T-cell (primary cell): ENCODE data around the gene PABPN1L. TPM values are rescaled to one million over a fixed set of nuclear protein-coding genes. Genes with fewer than 3 reads are reported as not detected.

Source experiments
- ATAC-seq, 4 experiments: fragments of 200-7000 bp in 3 of 4; fragments of 150-1000 bp in 1 of 4; cut with Tn5 transposase; replicated peaks in 1 of 4; 1 replicate in 3 of 4; 2 replicates in 1 of 4; pipeline ENCODE4 v1.10.0; 2021; ENCODE audit warnings: moderate library complexity in 3 of 4, mild to moderate bottlenecking in 2 of 4, moderate number of reproducible peaks in 1 of 4
- CTCF ChIA-PET, 2 donors: fragments of 300-600 bp; sonication (Branson Sonifier 250); formaldehyde crosslinking; loops; one replicate each; lab custom pipeline; 2022; ENCODE audit warnings: antibody characterized with exemption in 2 of 2; lab: Charles Lee
- POLR2A ChIA-PET, 2 donors: fragments of 300-600 bp; sonication (Branson Sonifier 250); formaldehyde crosslinking; loops; one replicate each; lab custom pipeline; 2022; ENCODE audit warnings: antibody characterized with exemption in 2 of 2; lab: Charles Lee
- DNase-seq, 35 experiments: peaks; one replicate each; pipeline versions ENCODE4 v3.0.0 to v3.0.0-alpha.2; 2013 to 2023
- H3K27ac ChIP-seq: one replicate; pipeline ENCODE4 v1.5.1; 2013; ENCODE audit warnings: low read length
- H3K27me3 ChIP-seq, 2 experiments: replicated peaks in 1 of 2; 1 replicate in 1 of 2; 2 replicates in 1 of 2; pipeline versions ENCODE4 v1.6.1 to v1.7.0; 2013; ENCODE audit warnings: low read length in 1 of 2, mixed read lengths in 1 of 2; ENCODE audit not compliant: control insufficient read depth in 2 of 2, insufficient read depth in 2 of 2; ENCODE audit errors: extremely low read depth in 1 of 2
- H3K36me3 ChIP-seq, 2 donors: 1 replicate in 1 of 2; 2 replicates in 1 of 2; pipeline versions ENCODE4 v1.6.1 to v1.7.0; 2013; ENCODE audit warnings: low read length in 1 of 2; ENCODE audit not compliant: control insufficient read depth in 2 of 2, insufficient read depth in 1 of 2; ENCODE audit errors: extremely low read depth in 1 of 2
- H3K4me1 ChIP-seq, 2 experiments: 1 replicate in 1 of 2; 2 replicates in 1 of 2; pipeline versions ENCODE4 v1.6.1 to v1.7.0; 2013; ENCODE audit warnings: low read length in 2 of 2, mixed read lengths in 1 of 2; ENCODE audit not compliant: insufficient read depth in 2 of 2, control insufficient read depth in 1 of 2; ENCODE audit errors: extremely low read depth in 1 of 2
- H3K4me3 ChIP-seq, 2 donors: 1 replicate in 1 of 2; 2 replicates in 1 of 2; pipeline versions ENCODE4 v1.5.1 to v1.7.0; 2013; ENCODE audit warnings: mild to moderate bottlenecking in 2 of 2, low read length in 1 of 2, moderate library complexity in 1 of 2; ENCODE audit not compliant: control insufficient read depth in 1 of 2; ENCODE audit errors: extremely low read depth in 1 of 2
- H3K9me3 ChIP-seq: 2 replicates; pipeline ENCODE4 v1.7.0; 2013
- H3K27ac Mint-ChIP-seq, 2 donors: one replicate each; pipeline ENCODE4 v1.8.0; 2020 to 2021; ENCODE audit warnings: mild to moderate bottlenecking in 2 of 2, mixed read lengths in 2 of 2
- H3K27me3 Mint-ChIP-seq, 2 donors: one replicate each; pipeline ENCODE4 v1.8.0; 2021 to 2022; ENCODE audit warnings: mixed read lengths in 2 of 2
- H3K36me3 Mint-ChIP-seq: one replicate; pipeline ENCODE4 v1.8.0; 2021; ENCODE audit warnings: mixed read lengths
- H3K4me1 Mint-ChIP-seq, 3 donors: one replicate each; pipeline ENCODE4 v1.8.0; 2020 to 2022; ENCODE audit warnings: mixed read lengths in 3 of 3, mild to moderate bottlenecking in 1 of 3
- H3K4me3 Mint-ChIP-seq, 3 donors: one replicate each; pipeline ENCODE4 v1.8.0; 2020 to 2022; ENCODE audit warnings: mild to moderate bottlenecking in 3 of 3, mixed read lengths in 3 of 3, moderate library complexity in 3 of 3
- H3K9me3 Mint-ChIP-seq, 3 donors: one replicate each; pipeline ENCODE4 v1.8.0; 2020 to 2022; ENCODE audit warnings: mixed read lengths in 3 of 3
- WGBS: methylation state at CpG from one replicate; pipeline ENCODE4 v1.1.5; 2013; ENCODE audit warnings: missing lambda C conversion rate; ENCODE audit not compliant: insufficient coverage; 5-methylcytosine and 5-hydroxymethylcytosine counted together
- total RNA-seq, 35 experiments: library from RNA in 6 of 35; stranded (reverse) in 6 of 35; fragments of 120-200 nt in 1 of 35; gene quantifications; one replicate each; pipeline versions ENCODE4 v1.2.1 to v1.2.4 and lab custom pipeline; 2013 to 2026

The PABPN1L gene
- total RNA-seq, 5 donors from 2014 or later (not counting 1 experiment from before 2014, with no cell fraction given) = not detected

DNA sequence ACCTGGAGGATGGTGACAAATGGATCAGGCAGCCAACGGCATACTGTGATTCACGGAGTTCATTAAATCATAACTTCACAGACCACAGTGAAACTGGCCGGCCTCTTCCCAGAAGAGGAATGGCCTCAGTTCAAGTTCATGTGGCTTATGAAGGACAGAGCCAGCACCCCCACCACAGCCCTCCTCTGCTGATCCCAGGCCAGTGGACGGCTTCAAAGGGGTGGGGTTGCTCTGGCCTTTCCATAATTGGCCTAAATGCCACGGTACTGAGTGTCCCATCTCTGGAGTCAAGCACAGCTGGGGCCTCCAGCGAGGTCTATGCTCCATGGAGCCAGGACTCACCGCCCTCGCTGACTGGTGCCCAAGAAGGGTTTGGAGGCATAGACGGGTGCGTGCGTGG, 31.1 kb downstream of the PABPN1L start:
- 96% methylated on average over 11 of the region's 11 CpGs for WGBS
- no peak overlapping the region for H3K27ac Mint-ChIP-seq

DNA sequence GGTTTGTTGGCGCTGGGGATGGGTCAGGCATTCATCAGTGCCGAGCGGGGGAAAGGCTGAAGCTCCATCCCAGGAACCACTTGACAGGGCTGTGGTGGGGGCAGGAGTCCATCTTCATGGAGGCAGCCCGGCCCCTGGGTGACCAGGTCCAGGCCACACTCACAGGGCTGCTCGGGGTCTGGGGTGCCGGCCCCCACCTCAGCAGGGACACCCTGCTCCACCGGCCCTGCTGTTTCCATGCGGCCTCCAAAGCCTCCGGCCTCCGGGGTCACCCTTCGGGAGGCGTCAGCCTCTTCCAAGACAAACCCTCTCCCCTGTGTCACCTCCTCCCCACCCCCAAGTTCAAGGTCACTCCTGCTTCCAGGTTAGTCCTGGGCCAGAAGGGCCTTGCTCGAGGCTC, 31.8 kb downstream of the PABPN1L start:
- Histone ChIP-seq H3K27me3 (no peaks in the 10 kb centered on the region), H3K36me3 (peaks cover 0 to 13% of the 10 kb centered on the region in 2 donors), H3K27ac (no peak overlapping the region), H3K9me3 (no peaks in the 10 kb centered on the region), H3K4me3 (no peak overlapping the region), H3K4me1 (no peaks in the 10 kb centered on the region)
- H3K4me3 Mint-ChIP-seq = no peak overlapping the region
- H3K27me3 Mint-ChIP-seq = no peaks in the 10 kb centered on the region
- POLR2A ChIA-PET = no interaction called here
- 95% methylated on average over 7 of the region's 13 CpGs for WGBS
- no peak overlapping the region for H3K27ac Mint-ChIP-seq
- H3K36me3 Mint-ChIP-seq = peaks cover 3% of the 10 kb centered on the region
- DNase-seq = no peak
- no peaks in the 10 kb centered on the region for H3K9me3 Mint-ChIP-seq
- H3K4me1 Mint-ChIP-seq = no peaks in the 10 kb centered on the region
- no peak for ATAC-seq
- CTCF ChIA-PET = interaction anchor here in 1 of 2 donors (0.7 kb wide), 1 partner anchor 336 kb away, joined by 7 read pairs; no protein-coding TSS in a partner anchor

More for the DNA sequence above, 31.1 kb downstream of the PABPN1L start:
- Histone ChIP-seq H3K4me3 (no peak overlapping the region), H3K27me3 (no peaks in the 10 kb centered on the region), H3K9me3 (no peaks in the 10 kb centered on the region), H3K27ac (no peak overlapping the region), H3K4me1 (no peaks in the 10 kb centered on the region), H3K36me3 (peaks cover 0 to 20% of the 10 kb centered on the region in 2 donors)
- no peaks in the 10 kb centered on the region for H3K27me3 Mint-ChIP-seq
- no peaks in the 10 kb centered on the region for H3K4me1 Mint-ChIP-seq
- POLR2A ChIA-PET = no interaction called here
- DNase-seq = no peak
- CTCF ChIA-PET = no interaction called here
- no peak overlapping the region for H3K4me3 Mint-ChIP-seq
- peaks cover 7% of the 10 kb centered on the region for H3K36me3 Mint-ChIP-seq
- H3K9me3 Mint-ChIP-seq = no peaks in the 10 kb centered on the region
- no peak for ATAC-seq

DNA sequence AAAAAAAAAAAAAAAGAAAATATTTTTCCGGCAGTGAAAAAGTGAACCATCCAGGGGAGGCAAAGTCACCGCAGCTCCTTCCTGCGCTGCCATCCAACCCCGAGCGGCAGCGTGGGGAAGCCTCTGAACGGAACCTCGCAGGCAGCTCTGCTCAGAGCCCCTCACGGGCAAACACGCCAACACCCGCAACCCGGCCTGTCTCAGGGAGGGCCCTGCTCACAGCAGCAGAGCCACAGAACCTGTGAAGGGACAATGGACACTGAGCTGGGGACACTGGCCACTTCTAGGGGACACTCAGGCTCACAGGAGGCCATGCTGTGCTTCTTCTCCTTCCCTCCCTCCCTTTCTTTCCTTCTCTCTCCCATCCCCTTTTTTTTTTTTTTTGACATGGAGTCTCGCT, 33.4 kb downstream of the PABPN1L start:
- ChIA-PET CTCF (no interaction called here), POLR2A (no interaction called here)
- Histone ChIP-seq H3K4me3 (no peak overlapping the region), H3K27me3 (no peaks in the 10 kb centered on the region), H3K36me3 (peaks cover 5 to 7% of the 10 kb centered on the region in 2 donors), H3K9me3 (no peaks in the 10 kb centered on the region), H3K4me1 (no peaks in the 10 kb centered on the region), H3K27ac (no peak overlapping the region)
- Mint-ChIP-seq H3K27ac (no peak overlapping the region), H3K36me3 (peaks cover 3% of the 10 kb centered on the region), H3K4me3 (no peak overlapping the region), H3K27me3 (no peaks in the 10 kb centered on the region), H3K9me3 (no peaks in the 10 kb centered on the region), H3K4me1 (no peaks in the 10 kb centered on the region)
- ATAC-seq = no peak
- DNase-seq = no peak
- WGBS = 99% methylated on average over 11 of the region's 13 CpGs

DNA sequence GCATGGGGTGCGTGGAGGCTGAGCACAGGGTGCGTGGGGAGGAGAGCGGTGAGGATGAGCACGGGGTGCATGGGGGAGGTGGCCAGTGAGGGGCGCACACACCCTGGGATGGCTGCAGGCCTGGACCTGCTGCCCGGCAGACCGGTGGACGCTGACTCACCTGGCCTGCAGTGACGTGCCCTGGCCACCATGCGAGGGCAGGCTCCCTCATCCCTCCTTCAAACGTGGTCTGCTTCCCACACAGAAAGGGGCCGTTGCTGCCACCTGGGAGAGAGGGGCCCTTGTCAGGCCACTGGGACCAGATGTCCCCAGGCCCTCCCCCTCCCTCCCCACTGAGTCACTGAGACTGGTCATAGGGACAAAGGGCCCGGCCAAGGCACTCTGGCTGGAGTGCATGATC, 34.6 kb downstream of the PABPN1L start:
- no peaks in the 10 kb centered on the region for H3K27me3 ChIP-seq
- H3K36me3 ChIP-seq = peaks cover 5 to 7% of the 10 kb centered on the region in 2 donors
- H3K27ac ChIP-seq = no peak overlapping the region
- H3K4me3 Mint-ChIP-seq = no peak overlapping the region
- no peaks in the 10 kb centered on the region for H3K9me3 ChIP-seq
- H3K9me3 Mint-ChIP-seq = no peaks in the 10 kb centered on the region
- 92% methylated on average over 7 of the region's 13 CpGs for WGBS
- DNase-seq (no peak), ATAC-seq (no peak)
- ChIA-PET CTCF (no interaction called here), POLR2A (no interaction called here)
- peaks cover 3% of the 10 kb centered on the region for H3K36me3 Mint-ChIP-seq
- H3K4me1 ChIP-seq = no peaks in the 10 kb centered on the region
- H3K4me3 ChIP-seq = no peak overlapping the region
- no peak overlapping the region for H3K27ac Mint-ChIP-seq
- H3K27me3 Mint-ChIP-seq = no peaks in the 10 kb centered on the region
- H3K4me1 Mint-ChIP-seq = no peaks in the 10 kb centered on the region

DNA sequence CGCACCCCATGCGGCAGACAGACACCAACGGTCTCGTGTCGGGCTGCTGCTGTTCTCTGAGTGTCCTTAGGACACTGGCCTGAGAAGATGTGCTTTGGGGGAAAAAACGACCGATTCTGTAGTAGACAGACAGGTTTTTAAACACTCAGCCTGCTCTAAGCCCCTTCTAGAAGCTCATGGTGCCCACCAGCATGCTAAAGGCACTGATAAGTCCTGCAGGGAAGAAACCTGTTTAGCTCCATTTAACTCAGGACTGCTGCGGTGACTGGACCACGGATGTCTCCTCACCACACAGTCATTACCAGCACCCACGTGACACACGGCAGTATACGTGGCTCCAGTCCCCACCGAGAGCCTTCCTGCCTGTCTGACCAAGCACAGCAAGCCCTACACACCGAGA, 35.7 kb downstream of the PABPN1L start:
- Histone ChIP-seq H3K4me1 (no peaks in the 10 kb centered on the region), H3K27me3 (no peaks in the 10 kb centered on the region), H3K4me3 (no peak overlapping the region), H3K9me3 (no peaks in the 10 kb centered on the region), H3K36me3 (peaks cover 7% of the 10 kb centered on the region in 2 donors), H3K27ac (no peak overlapping the region)
- H3K4me1 Mint-ChIP-seq = no peaks in the 10 kb centered on the region
- no peak overlapping the region for H3K4me3 Mint-ChIP-seq
- H3K36me3 Mint-ChIP-seq = peaks cover 3% of the 10 kb centered on the region
- H3K27me3 Mint-ChIP-seq = no peaks in the 10 kb centered on the region
- DNase-seq (no peak), ATAC-seq (no peak)
- ChIA-PET CTCF (interaction anchor here in 1 of 2 donors (0.5 kb wide), 1 partner anchor 39 kb away, joined by 4 read pairs; no protein-coding TSS in a partner anchor), POLR2A (no interaction called here)
- H3K27ac Mint-ChIP-seq = no peak overlapping the region
- no peaks in the 10 kb centered on the region for H3K9me3 Mint-ChIP-seq
- WGBS = 93% methylated on average over 10 of the region's 14 CpGs

DNA sequence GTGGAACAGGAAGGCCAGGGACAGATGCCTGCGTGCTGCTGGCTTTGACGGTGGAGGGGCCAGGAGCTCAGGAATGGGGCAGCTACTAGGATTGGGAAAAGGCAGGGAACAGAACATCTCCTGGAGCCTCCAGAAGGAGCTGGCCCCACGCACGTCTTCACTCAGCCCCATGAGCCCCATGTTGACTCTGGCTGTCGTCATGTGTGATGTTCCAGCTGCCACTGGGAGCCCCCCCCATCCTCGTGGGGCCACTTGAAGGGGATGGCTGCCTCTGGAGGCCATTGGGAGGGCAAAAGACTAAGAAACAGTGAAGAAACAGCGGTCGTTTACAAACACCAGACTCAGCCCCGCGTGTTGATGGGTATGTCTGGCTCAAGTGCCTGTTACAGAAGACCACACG, 36.2 kb downstream of the PABPN1L start:
- POLR2A ChIA-PET = no interaction called here

DNA sequence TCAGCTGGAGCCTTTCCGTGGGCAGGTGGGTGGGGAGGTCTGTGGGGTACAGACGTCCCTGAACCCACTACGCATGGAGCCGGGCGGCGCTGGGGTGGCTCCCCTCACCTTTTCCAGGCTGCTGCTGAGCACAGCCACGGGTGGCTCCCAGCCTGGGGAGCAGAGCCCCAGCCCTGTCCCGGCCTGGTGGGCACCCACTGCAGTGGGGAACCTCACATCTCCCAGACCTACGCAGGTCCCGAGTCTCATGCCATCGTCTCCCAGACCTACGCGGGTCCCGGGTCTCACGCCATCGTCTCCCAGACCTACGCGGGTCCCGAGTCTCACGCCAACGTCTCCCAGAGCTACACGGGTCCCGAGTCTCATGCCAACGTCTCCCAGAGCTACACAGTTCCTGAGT, 37.7 kb downstream of the PABPN1L start:
- Histone ChIP-seq H3K9me3 (no peaks in the 10 kb centered on the region), H3K36me3 (peaks cover 4 to 7% of the 10 kb centered on the region in 2 donors), H3K27ac (no peak overlapping the region), H3K4me1 (no peaks in the 10 kb centered on the region), H3K27me3 (no peaks in the 10 kb centered on the region), H3K4me3 (no peak overlapping the region)
- Mint-ChIP-seq H3K4me1 (no peaks in the 10 kb centered on the region), H3K27me3 (no peaks in the 10 kb centered on the region), H3K27ac (no peak overlapping the region), H3K4me3 (no peak overlapping the region), H3K36me3 (peaks cover under 1% of the 10 kb centered on the region), H3K9me3 (no peaks in the 10 kb centered on the region)
- ChIA-PET POLR2A (no interaction called here), CTCF (no interaction called here)
- ATAC-seq (no peak), DNase-seq (no peak)
- 87% methylated on average over 24 of the region's 24 CpGs for WGBS

More for the DNA sequence above, 36.2 kb downstream of the PABPN1L start:
- Histone ChIP-seq H3K9me3 (no peaks in the 10 kb centered on the region), H3K36me3 (peaks cover 7% of the 10 kb centered on the region in 2 donors), H3K4me3 (no peak overlapping the region), H3K27ac (no peak overlapping the region), H3K27me3 (no peaks in the 10 kb centered on the region), H3K4me1 (no peaks in the 10 kb centered on the region)
- CTCF ChIA-PET = interaction anchor here in 1 of 2 donors (0.5 kb wide), 1 partner anchor 38 kb away, joined by 4 read pairs; no protein-coding TSS in a partner anchor
- H3K4me3 Mint-ChIP-seq = no peak overlapping the region
- peaks cover 3% of the 10 kb centered on the region for H3K36me3 Mint-ChIP-seq
- ATAC-seq (no peak), DNase-seq (no peak)
- WGBS = 91% methylated on average over 11 of the region's 11 CpGs
- no peaks in the 10 kb centered on the region for H3K27me3 Mint-ChIP-seq
- H3K4me1 Mint-ChIP-seq = no peaks in the 10 kb centered on the region
- no peak overlapping the region for H3K27ac Mint-ChIP-seq
- no peaks in the 10 kb centered on the region for H3K9me3 Mint-ChIP-seq
